ENCODE results near the gene EPM2AIP1.
"Not testable (repeated sequence)": the region's sequence is repeated elsewhere in the genome, so short reads cannot be mapped to it uniquely, and the experiment has no call there.

The EPM2AIP1 gene

DNA sequence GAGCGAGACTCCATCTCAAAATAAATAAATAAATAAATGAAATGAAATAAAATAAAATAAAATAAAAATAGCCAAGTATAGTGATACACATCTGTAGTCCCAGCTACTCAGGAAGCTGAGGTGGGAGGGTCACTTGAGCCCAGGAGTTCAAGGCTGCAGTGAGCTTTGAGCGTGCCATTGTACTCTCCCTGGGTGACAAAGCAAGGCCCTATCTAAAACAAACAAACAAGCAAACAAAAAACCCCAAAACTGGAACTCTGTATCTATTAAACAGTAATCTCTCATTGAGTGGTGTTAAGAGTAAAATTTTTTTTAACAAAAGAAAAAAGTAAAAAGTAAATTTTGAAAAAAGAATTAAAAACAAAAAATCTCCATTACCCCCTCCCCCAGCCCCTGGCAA is 20.8 kb downstream of the EPM2AIP1 start:
- TF ChIP-seq, protein P1, sequence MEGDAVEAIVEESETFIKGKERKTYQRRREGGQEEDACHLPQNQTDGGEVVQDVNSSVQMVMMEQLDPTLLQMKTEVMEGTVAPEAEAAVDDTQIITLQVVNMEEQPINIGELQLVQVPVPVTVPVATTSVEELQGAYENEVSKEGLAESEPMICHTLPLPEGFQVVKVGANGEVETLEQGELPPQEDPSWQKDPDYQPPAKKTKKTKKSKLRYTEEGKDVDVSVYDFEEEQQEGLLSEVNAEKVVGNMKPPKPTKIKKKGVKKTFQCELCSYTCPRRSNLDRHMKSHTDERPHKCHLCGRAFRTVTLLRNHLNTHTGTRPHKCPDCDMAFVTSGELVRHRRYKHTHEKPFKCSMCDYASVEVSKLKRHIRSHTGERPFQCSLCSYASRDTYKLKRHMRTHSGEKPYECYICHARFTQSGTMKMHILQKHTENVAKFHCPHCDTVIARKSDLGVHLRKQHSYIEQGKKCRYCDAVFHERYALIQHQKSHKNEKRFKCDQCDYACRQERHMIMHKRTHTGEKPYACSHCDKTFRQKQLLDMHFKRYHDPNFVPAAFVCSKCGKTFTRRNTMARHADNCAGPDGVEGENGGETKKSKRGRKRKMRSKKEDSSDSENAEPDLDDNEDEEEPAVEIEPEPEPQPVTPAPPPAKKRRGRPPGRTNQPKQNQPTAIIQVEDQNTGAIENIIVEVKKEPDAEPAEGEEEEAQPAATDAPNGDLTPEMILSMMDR (IDR thresholded peaks at IDR 0.05; ENCODE audit: low read depth, low read length): no peak
- no peak for DNase-seq (ENCODE audit: extremely low read depth, low read depth)

GRCh38 chr3:36969540-36970432 is 23.1 kb downstream of the EPM2AIP1 start:
- TF ChIP-seq, protein P1 (IDR thresholded peaks at IDR 0.05; ENCODE audit: low read depth, low read length): no peak
- no peak for DNase-seq (ENCODE audit: extremely low read depth, low read depth)

GRCh38 chr3:36969085-36969484 is 23.8 kb downstream of the EPM2AIP1 start:
- no peak for DNase-seq (ENCODE audit: extremely low read depth, low read depth)

DNA sequence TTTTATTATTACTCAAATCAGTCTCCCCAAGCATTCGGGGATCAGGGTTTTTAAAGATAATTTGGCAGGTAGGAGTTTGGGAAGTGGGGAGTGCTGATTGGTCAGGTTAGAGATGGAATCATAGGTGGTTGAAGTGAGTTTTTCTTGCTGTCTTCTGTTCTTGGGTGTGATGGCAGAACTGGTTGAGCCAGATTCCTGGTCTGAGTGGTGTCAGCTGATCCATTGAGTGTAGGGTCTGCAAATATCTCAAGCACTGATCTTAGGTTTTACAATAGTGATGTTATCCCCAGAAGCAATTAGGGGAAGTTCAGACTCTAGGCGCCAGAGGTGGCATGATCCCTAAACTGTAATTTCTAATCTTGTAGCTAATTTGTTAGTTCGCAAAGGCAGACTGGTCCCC is 27.5 kb downstream of the EPM2AIP1 start:
- DNase-seq (ENCODE audit: extremely low read depth, low read depth): no peak
- TF ChIP-seq, protein P1 (IDR thresholded peaks at IDR 0.05; ENCODE audit: low read depth, low read length): no peak

More at GRCh38 chr3:36969085-36969484, 23.8 kb downstream of the EPM2AIP1 start:
- TF ChIP-seq, protein P1 (IDR thresholded peaks at IDR 0.05; ENCODE audit: low read depth, low read length): no peak

DNA sequence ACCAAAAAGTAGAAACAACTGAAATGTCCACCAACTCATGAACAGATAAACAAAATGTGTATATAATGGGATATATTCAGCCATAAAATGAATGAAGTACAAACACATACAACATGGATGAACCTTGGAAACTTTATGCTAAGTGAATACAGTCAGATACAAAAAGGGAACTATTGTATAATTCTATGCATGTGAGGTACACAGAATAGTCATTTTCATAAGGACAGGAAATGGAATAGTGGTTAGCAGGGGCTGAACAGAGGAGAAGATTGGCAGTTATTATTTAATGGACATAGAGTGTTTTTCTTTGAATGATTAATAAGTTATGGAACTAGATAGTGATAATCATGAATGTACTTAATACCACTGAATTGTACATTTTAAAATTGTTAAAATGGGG is 28.1 kb downstream of the EPM2AIP1 start:
- TF ChIP-seq, protein P1 (IDR thresholded peaks at IDR 0.05; ENCODE audit: low read depth, low read length): no peak
- no peak for DNase-seq (ENCODE audit: extremely low read depth, low read depth)

DNA sequence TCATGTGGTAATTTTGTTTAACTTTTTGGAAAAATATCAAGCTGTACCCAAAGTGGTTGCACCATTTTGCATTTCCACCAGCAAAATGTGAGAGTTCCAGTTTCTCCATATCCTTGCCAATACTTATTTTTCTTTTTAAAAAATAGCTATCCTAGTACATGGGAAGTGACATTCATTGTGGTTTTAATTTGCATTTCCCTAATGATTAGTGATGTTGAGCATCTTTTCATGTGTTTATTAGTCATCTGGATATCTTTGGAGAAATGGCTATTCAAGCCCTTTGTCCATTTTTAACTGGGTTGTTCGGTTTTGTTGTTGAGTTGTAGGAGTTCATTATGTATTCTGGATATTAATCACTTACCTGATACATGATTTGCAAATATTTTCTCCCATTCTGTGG is 28.6 kb downstream of the EPM2AIP1 start:
- no peak for DNase-seq (ENCODE audit: extremely low read depth, low read depth)
- TF ChIP-seq, protein P1 (IDR thresholded peaks at IDR 0.05; ENCODE audit: low read depth, low read length): no peak

- DNase-seq (ENCODE audit: extremely low read depth, low read depth): not testable (repeated sequence)
These were observed 29.9 kb downstream of the EPM2AIP1 start for GRCh38 chr3:36963008-36963407.

DNA sequence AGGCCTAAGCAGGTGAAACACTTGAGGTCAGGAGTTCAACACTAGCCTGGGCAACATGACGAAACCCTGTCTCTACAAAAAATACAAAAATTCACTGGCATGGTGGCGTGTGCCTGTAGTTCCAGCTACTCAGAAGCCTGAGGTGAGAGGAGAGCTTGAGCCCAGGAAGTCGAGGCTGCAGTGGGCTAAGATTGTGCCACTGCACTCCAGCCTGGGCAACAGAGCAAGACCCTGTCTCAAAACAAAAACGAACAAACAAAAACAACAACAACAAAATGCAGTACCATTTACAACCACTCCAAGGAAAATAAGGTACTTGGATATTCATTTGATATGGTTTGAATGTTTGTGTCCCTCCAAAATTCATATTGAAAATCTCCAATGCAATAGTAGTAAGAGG is 32.4 kb downstream of the EPM2AIP1 start:
- DNase-seq (ENCODE audit: extremely low read depth, low read depth): no peak

More for the DNA sequence above, 32.4 kb downstream of the EPM2AIP1 start:
- TF ChIP-seq, protein P1 (IDR thresholded peaks at IDR 0.05; ENCODE audit: low read depth, low read length): no peak

Measured in AG09319 (cell line).